HL-60 (cell line): ENCODE measurements around the gene SMURF2.
"Not testable (repeated sequence)": the region's sequence is repeated elsewhere in the genome, so short reads cannot be mapped to it uniquely, and the experiment has no call there.

ENCODE experiments used
- DNase-seq, 2 experiments: peaks; one replicate each; pipeline ENCODE4 v3.0.0-alpha.2; 2010 to 2020; ENCODE audit warnings: low read depth in 1 of 2, low spot score in 1 of 2
- H3K27ac ChIP-seq: fragments of 250-450 bp; sonication (Bioruptor Pico); replicated peaks from 2 replicates; pipeline ENCODE4 v1.5.1; 2020; ENCODE audit warnings: mild to moderate bottlenecking, moderate library complexity
- H3K27me3 ChIP-seq: fragments of 250-450 bp; sonication (Bioruptor Pico); 2 replicates; pipeline ENCODE4 v1.5.1; 2021; ENCODE audit warnings: mild to moderate bottlenecking, moderate library complexity; ENCODE audit not compliant: insufficient read depth, poor library complexity, severe bottlenecking
- H3K4me3 ChIP-seq: replicated peaks from 2 replicates; pipeline ENCODE4 v1.5.1; 2011; ENCODE audit warnings: mild to moderate bottlenecking, control low read depth, low read length; ENCODE audit not compliant: insufficient read depth
- CTCF ChIP-seq: IDR thresholded peaks from one replicate; pipeline ENCODE4 v1.5.1; 2011; ENCODE audit warnings: low read length, control low read depth, inconsistent platforms; ENCODE audit not compliant: insufficient read depth
- GABPA ChIP-seq: IDR thresholded peaks from 2 replicates; pipeline ENCODE4 v1.6.1; 2012; ENCODE audit warnings: low read depth
- POLR2AphosphoS5 ChIP-seq: IDR thresholded peaks from 2 replicates; pipeline ENCODE4 v1.6.1; 2012; ENCODE audit warnings: low read depth
- REST ChIP-seq: IDR thresholded peaks from 2 replicates; pipeline ENCODE4 v1.6.1; 2012; ENCODE audit warnings: low read depth; ENCODE audit not compliant: insufficient replicate concordance
- SPI1 ChIP-seq: IDR thresholded peaks from 2 replicates; pipeline ENCODE4 v1.6.1; 2012; ENCODE audit warnings: low read depth, mild to moderate bottlenecking, borderline replicate concordance

Gene SMURF2

GRCh38 chr17:64585146-64585545 lies 77.0 kb downstream of the SMURF2 start:
- Histone ChIP-seq H3K27ac (no peak overlapping the region), H3K4me3 (no peak overlapping the region), H3K27me3 (no peaks in the 10 kb centered on the region)
- TF ChIP-seq SPI1 = no peak
- DNase-seq = no peak

GRCh38 chr17:64583038-64583437 lies 79.1 kb downstream of the SMURF2 start:
- no peak overlapping the region for H3K4me3 ChIP-seq
- TF ChIP-seq GABPA (no peak), SPI1 (no peak), REST (no peak), CTCF (no peak), POLR2AphosphoS5 (no peak)
- H3K27me3 ChIP-seq = no peaks in the 10 kb centered on the region
- no peak overlapping the region for H3K27ac ChIP-seq
- DNase-seq = no peak

GRCh38 chr17:64580384-64581315 lies 81.5 kb downstream of the SMURF2 start:
- Histone ChIP-seq H3K4me3 (no peak overlapping the region), H3K27ac (peak overlapping the region; percentile 1; the same call in 1 of the 2 replicates), H3K27me3 (no peaks in the 10 kb centered on the region)
- peak in 1 of 2 experiments; percentile 20 for DNase-seq
- TF ChIP-seq CTCF = no peak
- no peak for TF ChIP-seq POLR2AphosphoS5
- no peak for TF ChIP-seq GABPA
- TF ChIP-seq SPI1 = no peak
- no peak for TF ChIP-seq REST

- peak; percentile 17 to 34 for DNase-seq
- no peak overlapping the region for H3K27ac ChIP-seq
- H3K27me3 ChIP-seq = no peaks in the 10 kb centered on the region
- TF ChIP-seq POLR2AphosphoS5 = no peak
- peak; percentile 89 for TF ChIP-seq SPI1
- no peak for TF ChIP-seq CTCF
- TF ChIP-seq REST = no peak
- TF ChIP-seq GABPA = no peak
- H3K4me3 ChIP-seq = no peak overlapping the region
Observed at GRCh38 chr17:64579917-64580316, 82.2 kb downstream of the SMURF2 start.

- DNase-seq, H3K27me3 ChIP-seq, H3K27ac ChIP-seq, H3K4me3 ChIP-seq: not testable (repeated sequence)
Observed at GRCh38 chr17:64577025-64577424, 85.1 kb downstream of the SMURF2 start.
